T-helper 1 cell treated with Interleukin-12 subunit alpha and Interleukin-12 subunit beta and Interleukin-4 antibody, amounts not matched to agents 30 ng/mL and 1 ng/mL, for 36 hours (primary cell): Measurements from ENCODE around the gene HTRA3. TPM values are rescaled to one million over a fixed set of nuclear protein-coding genes. Genes with fewer than 3 reads are reported as not detected.

ENCODE experiments used
- intact Hi-C: fragments of 100-400 bp; cut with micrococcal nuclease; formaldehyde crosslinking; loops from one replicate; pipeline ENCODE4 v1.15.1; 2024
- total RNA-seq: library from RNA; stranded (reverse); gene quantifications from 2 replicates; pipeline ENCODE4 v1.2.3, GENCODE V29; 2022

HTRA3 gene
- total RNA-seq, 1 donor from 2014 or later = not detected

DNA sequence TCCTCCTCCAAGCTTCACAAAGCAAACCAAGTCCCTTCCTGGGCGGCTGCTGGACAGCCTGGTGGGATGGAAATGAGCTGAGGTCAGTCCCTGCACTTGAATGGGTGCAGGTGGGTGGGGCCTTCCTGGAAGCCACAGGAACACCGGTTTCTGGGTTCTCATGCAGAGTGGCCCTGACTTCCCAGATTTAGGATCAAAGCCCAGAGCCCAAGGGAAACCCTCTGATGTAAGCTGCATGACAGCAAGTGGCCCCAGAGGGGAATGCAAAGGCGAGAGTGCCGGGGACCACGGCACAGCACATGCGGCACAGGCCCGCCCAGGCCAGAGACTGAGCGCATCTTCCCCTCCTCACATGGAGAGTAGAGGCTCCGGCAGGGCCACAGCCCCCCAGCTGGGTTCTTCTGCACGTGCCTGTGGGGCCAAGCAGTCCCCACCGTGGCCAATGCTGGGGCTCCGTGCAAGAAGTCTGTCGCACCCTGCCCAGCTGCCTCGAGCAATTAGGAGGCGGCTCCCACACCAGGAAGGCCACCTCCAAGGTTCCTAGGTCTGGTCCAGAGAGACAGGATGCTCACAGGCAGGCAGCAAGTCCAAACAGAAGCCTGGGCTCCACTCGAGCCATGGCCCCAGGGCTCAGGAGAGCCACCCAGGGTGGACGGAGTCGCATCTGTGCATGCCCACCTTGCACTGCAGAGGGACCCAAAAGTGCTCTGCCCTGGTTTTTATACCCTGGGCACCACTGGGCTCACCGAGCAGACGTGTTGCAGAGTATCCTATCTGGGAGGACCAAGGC lies 83.0 kb downstream of the HTRA3 start:
- intact Hi-C loops = no loop called here

DNA sequence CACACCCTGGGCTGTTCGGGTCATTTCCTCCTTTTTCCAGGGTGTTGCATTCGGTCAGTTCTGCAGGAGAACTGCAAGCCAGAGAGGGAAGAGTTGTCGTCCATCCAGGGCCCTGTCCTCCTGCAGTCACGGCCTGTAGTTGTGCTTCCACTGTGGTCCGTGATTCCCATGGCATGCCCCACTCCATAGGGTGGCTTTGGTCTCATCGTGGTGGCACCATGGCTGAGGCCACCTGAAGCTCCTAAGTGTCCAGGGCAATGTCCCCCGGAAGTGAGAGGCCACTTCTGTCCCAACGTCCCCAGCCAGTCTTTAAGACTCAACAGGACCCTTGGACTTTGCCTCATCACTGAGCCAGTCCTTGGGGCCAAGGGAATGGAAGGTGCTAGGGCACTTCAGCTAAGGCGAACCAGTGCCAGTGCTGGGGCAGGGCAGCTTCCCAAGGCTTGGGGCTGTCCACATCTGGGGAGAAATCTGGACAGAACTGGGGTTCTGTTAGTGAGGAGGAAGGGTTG lies 83.7 kb downstream of the HTRA3 start:
- intact Hi-C loops = no loop called here

DNA sequence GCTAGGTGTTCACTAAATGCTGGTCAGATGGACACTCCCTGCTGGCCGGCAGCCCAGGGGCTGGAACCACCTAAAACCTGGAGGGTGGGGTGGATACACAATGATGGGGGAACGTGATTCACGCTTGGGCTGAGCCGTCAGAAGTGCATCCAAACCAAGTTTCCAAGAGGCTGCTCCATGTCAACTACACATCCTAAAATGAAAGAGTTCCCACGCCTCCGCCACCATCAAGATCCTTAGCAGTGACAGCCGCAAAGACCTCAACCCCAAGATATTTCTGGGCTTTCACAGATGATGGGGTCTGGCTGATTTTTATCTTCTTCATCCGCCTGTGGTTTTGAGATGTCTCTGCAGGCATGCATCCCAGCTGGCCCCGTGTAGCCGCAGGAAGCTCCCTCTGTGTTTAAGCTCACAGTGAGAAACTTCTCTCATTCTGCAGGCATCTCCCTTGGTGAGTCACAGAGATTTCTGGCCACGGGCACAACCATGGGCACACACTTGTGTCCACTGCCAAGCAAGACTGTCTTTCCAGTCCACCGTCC lies 84.4 kb downstream of the HTRA3 start:
- intact Hi-C loops = no loop called here

DNA sequence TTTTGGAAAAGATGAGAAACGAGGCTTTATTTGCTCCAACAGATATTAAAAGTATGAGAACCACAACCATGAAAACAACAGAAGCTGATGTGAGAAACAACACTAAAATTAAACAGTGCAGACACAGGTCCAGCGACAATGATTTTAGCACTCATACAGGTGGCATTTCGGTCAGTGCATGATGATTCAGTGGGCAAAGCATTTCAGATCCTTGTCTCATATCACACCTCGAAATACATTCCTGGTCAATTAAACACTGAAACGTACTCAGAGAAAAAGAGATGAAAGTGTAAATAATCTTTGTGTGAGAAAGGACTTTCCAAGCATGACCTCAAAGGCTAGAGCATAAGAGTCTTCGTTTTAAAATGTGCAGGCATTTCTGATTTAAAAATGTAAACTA lies 85.8 kb downstream of the HTRA3 start:
- intact Hi-C loops = no loop called here

DNA sequence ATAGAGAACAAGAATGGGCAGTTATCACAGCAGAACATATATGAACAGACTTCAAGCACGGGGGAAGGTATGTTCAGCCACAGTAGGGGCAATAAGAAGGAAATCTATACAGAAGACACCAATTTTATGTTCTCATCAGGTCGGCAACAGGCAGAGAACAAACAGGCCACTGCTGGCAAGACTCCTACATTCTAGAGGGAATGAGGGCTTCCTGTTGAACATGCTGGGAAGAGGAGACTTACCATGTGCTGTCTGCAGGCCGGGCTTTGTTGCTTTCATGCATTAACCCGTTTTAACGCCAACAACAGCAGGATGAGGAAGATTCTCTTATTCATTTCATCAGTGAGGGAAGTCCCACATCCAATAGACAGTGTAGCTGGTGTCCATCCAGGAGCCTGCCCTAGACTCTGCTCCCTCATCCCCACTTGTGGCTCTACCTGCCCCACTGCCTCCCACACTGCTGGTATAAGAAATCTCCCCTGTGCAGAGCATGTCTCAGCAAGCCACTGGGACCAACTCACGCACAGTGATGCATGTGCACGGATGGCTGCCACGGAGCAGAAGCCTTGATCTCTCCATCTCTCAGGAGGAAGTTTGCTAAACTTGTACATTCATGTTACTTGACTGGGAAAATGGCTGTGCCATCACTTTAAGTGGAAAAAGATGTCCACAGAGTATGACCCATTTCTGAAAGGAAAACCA lies 86.5 kb downstream of the HTRA3 start:
- intact Hi-C loops = no loop called here

Other genes starting within 250 kb of the HTRA3 start
- 0.51 and 0.56 TPM in 2 replicates for gene ABLIM2, start 110.9 kb upstream of the HTRA3 start, total RNA-seq
- gene SH3TC1, start 70.5 kb upstream of the HTRA3 start, total RNA-seq = 57.3 and 64.6 TPM in 2 replicates
- gene ACOX3, start 171.0 kb downstream of the HTRA3 start, total RNA-seq = 15.9 and 16.5 TPM in 2 replicates
- gene TRMT44, start 171.0 kb downstream of the HTRA3 start, total RNA-seq = 26.3 and 29.8 TPM in 2 replicates